GM12891 (cell line): ENCODE measurements around the gene DEDD2.

Experiments
- POLR2A ChIP-seq: IDR thresholded peaks from 2 replicates; pipeline ENCODE4 v1.6.1; 2011; ENCODE audit warnings: low read depth, low read length, control low read depth
- POLR2AphosphoS5 ChIP-seq: IDR thresholded peaks from 2 replicates; pipeline ENCODE4 v1.6.1; 2011; ENCODE audit warnings: low read depth, low read length, control low read depth

- no peak for TF ChIP-seq POLR2A
- TF ChIP-seq POLR2AphosphoS5 = no peak
Observed at GRCh38 chr19:42166316-42166715, 51.2 kb downstream of the DEDD2 start.
